Measurements from ENCODE around the gene POLR2I.

- no peak for TF ChIP-seq CTCF (IDR thresholded peaks at IDR 0.05)
- no peak for TF ChIP-seq EZH2 (IDR thresholded peaks at IDR 0.05)
- TF ChIP-seq EZH2phosphoT487 (IDR thresholded peaks at IDR 0.05), result no peak
Measured at GRCh38 chr19:36108684-36109083, 6.0 kb downstream of the POLR2I start.
